HL-60 (cell line): Measurements from ENCODE around the gene COPS9.

Experiments used
- CTCF ChIP-seq: IDR thresholded peaks from one replicate; pipeline ENCODE4 v1.5.1; 2011; ENCODE audit warnings: low read length, control low read depth, inconsistent platforms; ENCODE audit not compliant: insufficient read depth
- GABPA ChIP-seq: IDR thresholded peaks from 2 replicates; pipeline ENCODE4 v1.6.1; 2012; ENCODE audit warnings: low read depth
- POLR2AphosphoS5 ChIP-seq: IDR thresholded peaks from 2 replicates; pipeline ENCODE4 v1.6.1; 2012; ENCODE audit warnings: low read depth
- REST ChIP-seq: IDR thresholded peaks from 2 replicates; pipeline ENCODE4 v1.6.1; 2012; ENCODE audit warnings: low read depth; ENCODE audit not compliant: insufficient replicate concordance

- TF ChIP-seq CTCF = no peak
- no peak for TF ChIP-seq POLR2AphosphoS5
- no peak for TF ChIP-seq REST
- no peak for TF ChIP-seq GABPA
These were observed 37.8 kb downstream of the COPS9 start for GRCh38 chr2:240098349-240098748.
